HEK293 (cell line): ENCODE results near the gene GPHN.
A peak's percentile ranks its signal among the peaks of the same experiment; 100 is the strongest.
"Not testable (repeated sequence)": the region's sequence is repeated elsewhere in the genome, so short reads cannot be mapped to it uniquely, and the experiment has no call there.

Experiments used
- CTCF ChIA-PET: fragments of 350-600 bp; formaldehyde crosslinking; extraction: SDS; loops from one replicate; lab custom pipeline; 2021; ENCODE audit warnings: antibody characterized with exemption; lab: Yijun Ruan, JAX
- POLR2A ChIA-PET: fragments of 300-600 bp; formaldehyde crosslinking; extraction: SDS; loops from one replicate; lab custom pipeline; 2020; ENCODE audit warnings: antibody characterized with exemption, inconsistent platforms; lab: Yijun Ruan, JAX
- H3K27ac ChIP-seq: fragments of 200-500 bp; sonication (Bioruptor generic); 2 replicates; pipeline ENCODE4 v1.5.1; 2014; ENCODE audit warnings: low read depth, low read length, control low read depth, inconsistent platforms; ENCODE audit errors: extremely low read depth
- H3K36me3 ChIP-seq, 2 experiments: fragments of 200-500 bp in 1 of 2; sonication (Bioruptor generic) in 1 of 2; 1 replicate in 1 of 2; 2 replicates in 1 of 2; pipeline ENCODE4 v1.5.1; 2014 to 2017; ENCODE audit warnings: inconsistent platforms in 2 of 2, low read length in 2 of 2; ENCODE audit not compliant: control insufficient read depth in 2 of 2, insufficient read depth in 1 of 2
- H3K4me1 ChIP-seq: fragments of 200-500 bp; sonication (Bioruptor generic); 2 replicates; pipeline ENCODE4 v1.5.1; 2014; ENCODE audit warnings: mild to moderate bottlenecking, low read length, inconsistent platforms; ENCODE audit not compliant: control insufficient read depth, insufficient read depth
- H3K4me3 ChIP-seq: 2 replicates; pipeline ENCODE4 v1.5.1; 2011; ENCODE audit warnings: low read depth, mild to moderate bottlenecking, control low read depth, low read length, moderate library complexity
- H3K9me3 ChIP-seq: fragments of 200-500 bp; sonication (Bioruptor generic); 2 replicates; pipeline ENCODE4 v1.5.1; 2014; ENCODE audit warnings: low read depth, low read length, inconsistent platforms; ENCODE audit not compliant: control insufficient read depth, insufficient read depth
- FEZF1 ChIP-seq: fragments of 450-650 bp; formaldehyde crosslinking; IDR thresholded peaks from 2 replicates; pipeline ENCODE4 v1.5.1; 2016; ENCODE audit warnings: missing biosample characterization, missing genetic modification characterization
- RBAK ChIP-seq: fragments of 450-650 bp; formaldehyde crosslinking; IDR thresholded peaks from 2 replicates; pipeline ENCODE4 v1.5.1; 2016; ENCODE audit warnings: missing biosample characterization, missing genetic modification characterization
- TCF7L2 ChIP-seq: IDR thresholded peaks from 2 replicates; pipeline ENCODE4 v1.6.1; 2011; ENCODE audit warnings: low read depth, mild to moderate bottlenecking, inconsistent platforms, low read length, moderate library complexity, borderline replicate concordance
- YY2 ChIP-seq: fragments of 450-650 bp; formaldehyde crosslinking; IDR thresholded peaks from 2 replicates; pipeline ENCODE4 v1.5.1; 2016; ENCODE audit warnings: missing biosample characterization, missing genetic modification characterization
- ZBTB11 ChIP-seq: fragments of 450-650 bp; formaldehyde crosslinking; conservative IDR thresholded peaks from 2 replicates; pipeline ENCODE4 v1.5.1; 2016; ENCODE audit warnings: low read depth, missing biosample characterization, missing genetic modification characterization
- ZBTB8A ChIP-seq: fragments of 450-650 bp; formaldehyde crosslinking; IDR thresholded peaks from 2 replicates; pipeline ENCODE4 v1.5.1; 2016; ENCODE audit warnings: missing biosample characterization, missing genetic modification characterization
- ZNF140 ChIP-seq: fragments of 450-650 bp; formaldehyde crosslinking; IDR thresholded peaks from 2 replicates; pipeline ENCODE4 v1.5.1; 2016; ENCODE audit warnings: missing biosample characterization, missing genetic modification characterization
- ZNF26 ChIP-seq: fragments of 450-650 bp; formaldehyde crosslinking; IDR thresholded peaks from 2 replicates; pipeline ENCODE4 v1.5.1; 2016; ENCODE audit warnings: missing biosample characterization, missing genetic modification characterization
- ZNF394 ChIP-seq: fragments of 450-650 bp; formaldehyde crosslinking; IDR thresholded peaks from 2 replicates; pipeline ENCODE4 v1.5.1; 2016; ENCODE audit warnings: missing biosample characterization, missing genetic modification characterization, mild to moderate bottlenecking, moderate library complexity, borderline replicate concordance
- ZNF426 ChIP-seq: fragments of 450-650 bp; formaldehyde crosslinking; IDR thresholded peaks from 2 replicates; pipeline ENCODE4 v1.5.1; 2017; ENCODE audit warnings: missing biosample characterization, missing genetic modification characterization, mild to moderate bottlenecking, inconsistent platforms, moderate library complexity
- ZNF433 ChIP-seq: fragments of 450-650 bp; formaldehyde crosslinking; IDR thresholded peaks from 2 replicates; pipeline ENCODE4 v1.5.1; 2016; ENCODE audit warnings: missing biosample characterization, missing genetic modification characterization, low read depth
- ZNF518A ChIP-seq: fragments of 450-650 bp; formaldehyde crosslinking; conservative IDR thresholded peaks from 2 replicates; pipeline ENCODE4 v1.5.1; 2016; ENCODE audit warnings: low read depth, missing biosample characterization, missing genetic modification characterization
- ZNF555 ChIP-seq: fragments of 450-650 bp; formaldehyde crosslinking; conservative IDR thresholded peaks from 2 replicates; pipeline ENCODE4 v1.5.1; 2017; ENCODE audit warnings: missing biosample characterization, mild to moderate bottlenecking, missing genetic modification characterization, inconsistent platforms
- ZNF558 ChIP-seq: fragments of 450-650 bp; formaldehyde crosslinking; IDR thresholded peaks from 2 replicates; pipeline ENCODE4 v1.5.1; 2016; ENCODE audit warnings: missing biosample characterization, missing genetic modification characterization
- ZNF623 ChIP-seq: fragments of 450-650 bp; formaldehyde crosslinking; IDR thresholded peaks from 2 replicates; pipeline ENCODE4 v1.5.1; 2016; ENCODE audit warnings: missing biosample characterization, missing genetic modification characterization
- ZNF654 ChIP-seq: fragments of 450-650 bp; formaldehyde crosslinking; IDR thresholded peaks from 2 replicates; pipeline ENCODE4 v1.5.1; 2016; ENCODE audit warnings: low read depth, missing biosample characterization, missing genetic modification characterization
- TF ChIP-seq, protein P1 (sequence below): fragments of 450-650 bp; formaldehyde crosslinking; IDR thresholded peaks from 2 replicates; pipeline ENCODE4 v1.5.1; 2016; ENCODE audit warnings: missing biosample characterization, missing genetic modification characterization

The GPHN gene

GRCh38 chr14:66833816-66834215 lies 325.9 kb downstream of the GPHN start (continued):
- TF ChIP-seq ZNF26 (tag by site-specific recombination) (no peak), YY2 (tag by site-specific recombination) (no peak), TCF7L2 (no peak), FEZF1 (tag by site-specific recombination) (no peak), RBAK (no peak), ZNF654 (no peak)

DNA sequence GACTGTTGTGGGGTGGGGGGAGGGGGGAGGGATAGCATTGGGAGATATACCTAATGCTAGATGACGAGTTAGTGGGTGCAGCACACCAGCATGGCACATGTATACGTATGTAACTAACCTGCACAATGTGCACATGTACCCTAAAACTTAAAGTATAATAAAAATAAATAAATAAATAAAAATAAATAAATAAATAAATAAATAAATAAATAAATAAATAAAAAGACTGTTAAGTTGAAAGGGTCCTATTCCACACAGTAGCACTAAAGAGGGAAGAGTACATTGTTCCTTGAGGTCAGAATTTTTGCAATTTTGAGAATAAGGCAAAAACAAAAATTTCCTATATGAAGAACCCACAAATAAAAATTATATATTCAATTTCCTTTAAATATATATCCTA lies 329.5 kb downstream of the GPHN start:
- POLR2A ChIA-PET, H3K36me3 ChIP-seq, H3K4me3 ChIP-seq, H3K4me1 ChIP-seq, H3K9me3 ChIP-seq, H3K27ac ChIP-seq, CTCF ChIA-PET: not testable (repeated sequence)
- TF ChIP-seq ZNF558 (tag by site-specific recombination) (0 out of 2 replicates have a peak, but pooled peaks have one; percentile 44), ZNF654 (peak; percentile 17), ZNF623 (tag by site-specific recombination) (peak; percentile 62), ZNF140 (tag by site-specific recombination) (peak; percentile 46; the same call in 1 of the 2 replicates), ZNF518A (tag by site-specific recombination) (peak; percentile 81), ZNF433 (0 out of 2 replicates have a peak, but pooled peaks have one; percentile 15), ZBTB11 (tag by site-specific recombination) (peak; percentile 73; the same call in 1 of the 2 replicates), ZNF394 (tag by site-specific recombination) (peak; percentile 79; the same call in 1 of the 2 replicates), ZNF426 (tag by site-specific recombination) (peak; percentile 79), ZNF555 (tag by site-specific recombination) (peak; percentile 75), ZBTB8A (tag by site-specific recombination) (peak; percentile 49; the same call in 1 of the 2 replicates)
- TF ChIP-seq, protein P1, sequence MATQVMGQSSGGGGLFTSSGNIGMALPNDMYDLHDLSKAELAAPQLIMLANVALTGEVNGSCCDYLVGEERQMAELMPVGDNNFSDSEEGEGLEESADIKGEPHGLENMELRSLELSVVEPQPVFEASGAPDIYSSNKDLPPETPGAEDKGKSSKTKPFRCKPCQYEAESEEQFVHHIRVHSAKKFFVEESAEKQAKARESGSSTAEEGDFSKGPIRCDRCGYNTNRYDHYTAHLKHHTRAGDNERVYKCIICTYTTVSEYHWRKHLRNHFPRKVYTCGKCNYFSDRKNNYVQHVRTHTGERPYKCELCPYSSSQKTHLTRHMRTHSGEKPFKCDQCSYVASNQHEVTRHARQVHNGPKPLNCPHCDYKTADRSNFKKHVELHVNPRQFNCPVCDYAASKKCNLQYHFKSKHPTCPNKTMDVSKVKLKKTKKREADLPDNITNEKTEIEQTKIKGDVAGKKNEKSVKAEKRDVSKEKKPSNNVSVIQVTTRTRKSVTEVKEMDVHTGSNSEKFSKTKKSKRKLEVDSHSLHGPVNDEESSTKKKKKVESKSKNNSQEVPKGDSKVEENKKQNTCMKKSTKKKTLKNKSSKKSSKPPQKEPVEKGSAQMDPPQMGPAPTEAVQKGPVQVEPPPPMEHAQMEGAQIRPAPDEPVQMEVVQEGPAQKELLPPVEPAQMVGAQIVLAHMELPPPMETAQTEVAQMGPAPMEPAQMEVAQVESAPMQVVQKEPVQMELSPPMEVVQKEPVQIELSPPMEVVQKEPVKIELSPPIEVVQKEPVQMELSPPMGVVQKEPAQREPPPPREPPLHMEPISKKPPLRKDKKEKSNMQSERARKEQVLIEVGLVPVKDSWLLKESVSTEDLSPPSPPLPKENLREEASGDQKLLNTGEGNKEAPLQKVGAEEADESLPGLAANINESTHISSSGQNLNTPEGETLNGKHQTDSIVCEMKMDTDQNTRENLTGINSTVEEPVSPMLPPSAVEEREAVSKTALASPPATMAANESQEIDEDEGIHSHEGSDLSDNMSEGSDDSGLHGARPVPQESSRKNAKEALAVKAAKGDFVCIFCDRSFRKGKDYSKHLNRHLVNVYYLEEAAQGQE (tag by site-specific recombination) = peak; percentile 40; the same call in 1 of the 2 replicates
